ENCODE data around the gene HSPB6. TPM values are rescaled to one million over a fixed set of nuclear protein-coding genes. Genes with fewer than 3 reads are reported as not detected.

The HSPB6 gene
- total RNA-seq, 1 experiment from 2014 or later: 0.87 TPM

DNA sequence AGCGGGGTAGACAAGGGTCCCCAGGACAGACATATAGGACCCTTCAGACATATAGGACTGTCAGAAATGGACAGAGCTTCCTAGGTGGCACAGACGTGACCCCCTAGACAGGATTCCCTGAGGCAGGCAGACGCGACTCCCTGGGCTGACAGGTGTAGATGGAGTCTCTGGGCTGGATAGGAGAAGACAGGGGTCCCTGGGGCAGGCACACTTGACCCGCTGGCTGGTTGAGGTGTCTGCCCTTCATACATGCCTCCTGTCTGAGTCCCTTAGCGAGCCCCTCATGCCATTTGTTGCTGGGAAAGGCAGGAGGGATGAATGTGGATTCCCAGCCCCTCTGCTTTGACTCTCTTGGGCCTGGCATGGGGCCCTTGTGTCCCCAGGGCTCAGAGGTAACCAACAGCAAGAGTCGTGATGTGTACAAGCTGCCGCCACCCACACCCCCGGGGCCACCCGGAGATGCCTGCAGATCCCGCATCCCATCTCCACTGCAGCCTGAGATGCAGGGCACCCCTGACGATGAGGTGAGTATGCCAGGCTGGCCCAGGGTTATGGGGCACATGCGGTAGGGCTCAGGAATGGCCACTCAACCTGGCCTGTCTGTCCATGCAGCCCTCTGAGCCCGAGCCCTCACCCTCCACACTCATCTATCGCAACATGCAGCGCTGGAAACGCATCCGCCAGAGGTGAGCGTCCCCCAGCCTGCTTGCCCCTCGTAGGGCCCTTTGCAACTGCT, 3.0 kb downstream of the HSPB6 start:
- intact Hi-C loops (cut with micrococcal nuclease; ENCODE audit: unreplicated experiment): no loop called here
- no peak for ATAC-seq
- TF ChIP-seq REST (IDR thresholded peaks at IDR 0.05; ENCODE audit: insufficient read depth in 1 of 2, low read depth in 2 of 2, low read length in 1 of 2) (no peak), SIN3A (IDR thresholded peaks at IDR 0.05; ENCODE audit: borderline replicate concordance, insufficient read depth, low read depth, low read length) (no peak), POLR2AphosphoS5 (IDR thresholded peaks at IDR 0.05; ENCODE audit: low read depth, low read length) (no peak), TCF7L2 (IDR thresholded peaks at IDR 0.05; ENCODE audit: low read depth, low read length) (no peak)
- TF ChIP-seq, protein P1, sequence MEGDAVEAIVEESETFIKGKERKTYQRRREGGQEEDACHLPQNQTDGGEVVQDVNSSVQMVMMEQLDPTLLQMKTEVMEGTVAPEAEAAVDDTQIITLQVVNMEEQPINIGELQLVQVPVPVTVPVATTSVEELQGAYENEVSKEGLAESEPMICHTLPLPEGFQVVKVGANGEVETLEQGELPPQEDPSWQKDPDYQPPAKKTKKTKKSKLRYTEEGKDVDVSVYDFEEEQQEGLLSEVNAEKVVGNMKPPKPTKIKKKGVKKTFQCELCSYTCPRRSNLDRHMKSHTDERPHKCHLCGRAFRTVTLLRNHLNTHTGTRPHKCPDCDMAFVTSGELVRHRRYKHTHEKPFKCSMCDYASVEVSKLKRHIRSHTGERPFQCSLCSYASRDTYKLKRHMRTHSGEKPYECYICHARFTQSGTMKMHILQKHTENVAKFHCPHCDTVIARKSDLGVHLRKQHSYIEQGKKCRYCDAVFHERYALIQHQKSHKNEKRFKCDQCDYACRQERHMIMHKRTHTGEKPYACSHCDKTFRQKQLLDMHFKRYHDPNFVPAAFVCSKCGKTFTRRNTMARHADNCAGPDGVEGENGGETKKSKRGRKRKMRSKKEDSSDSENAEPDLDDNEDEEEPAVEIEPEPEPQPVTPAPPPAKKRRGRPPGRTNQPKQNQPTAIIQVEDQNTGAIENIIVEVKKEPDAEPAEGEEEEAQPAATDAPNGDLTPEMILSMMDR (IDR thresholded peaks at IDR 0.05): no peak
- Histone ChIP-seq H3K9me3 (ENCODE audit: control insufficient read depth, insufficient read depth, low read depth, low read length) (no peaks in the 10 kb centered on the region), H3K4me1 (ENCODE audit: control insufficient read depth, insufficient read depth, low read length) (peaks cover 10% of the 10 kb centered on the region), H3K27me3 (ENCODE audit: control insufficient read depth, insufficient read depth, low read length) (no peaks in the 10 kb centered on the region), H3K36me3 (ENCODE audit: control insufficient read depth, insufficient read depth, low read length) (no peaks in the 10 kb centered on the region), H3K27ac (ENCODE audit: low read length) (no peak overlapping the region), H3K4me3 (ENCODE audit: low read depth in 2 of 2, low read length in 2 of 2) (no peak overlapping the region)
- BruUV-seq (replicated peaks): no TSS peak
- ChIA-PET POLR2A (interaction anchor here (0.6 kb wide), 1 partner anchor 8 kb away, joined by 5 read pairs; the partner anchor contains the start of genes PSENEN and U2AF1L4), CTCF (no interaction called here)
- in situ Hi-C loops (cut with HindIII; ENCODE audit: low pct_unique_long_range_greater_than_20kb, low sequenced_read_pairs): no loop called here
- DNase-seq (ENCODE audit: low read depth, low spot score): no peak

GRCh38 chr19:35752746-35753350, 4.0 kb downstream of the HSPB6 start:
- in situ Hi-C loops (cut with HindIII; ENCODE audit: low pct_unique_long_range_greater_than_20kb, low sequenced_read_pairs): no loop called here
- ChIA-PET CTCF (interaction anchor here (0.5 kb wide), 1 partner anchor 186 kb away, joined by 9 read pairs; no protein-coding TSS in a partner anchor), POLR2A (no interaction called here)
- H3K9me3 ChIP-seq (ENCODE audit: control insufficient read depth, insufficient read depth, low read depth, low read length): no peaks in the 10 kb centered on the region
- DNase-seq (ENCODE audit: low read depth, low spot score) (no peak), ATAC-seq (no peak)
- H3K4me3 ChIP-seq (ENCODE audit: low read depth in 2 of 2, low read length in 2 of 2): no peak overlapping the region
- BruUV-seq (replicated peaks): no TSS peak
- TF ChIP-seq, protein P1 (IDR thresholded peaks at IDR 0.05): no peak
- TF ChIP-seq TCF7L2 (IDR thresholded peaks at IDR 0.05; ENCODE audit: low read depth, low read length) (no peak), REST (IDR thresholded peaks at IDR 0.05; ENCODE audit: insufficient read depth in 1 of 2, low read depth in 2 of 2, low read length in 1 of 2) (no peak), SIN3A (IDR thresholded peaks at IDR 0.05; ENCODE audit: borderline replicate concordance, insufficient read depth, low read depth, low read length) (no peak), POLR2AphosphoS5 (IDR thresholded peaks at IDR 0.05; ENCODE audit: low read depth, low read length) (no peak)
- H3K27ac ChIP-seq (ENCODE audit: low read length): no peak overlapping the region
- H3K4me1 ChIP-seq (ENCODE audit: control insufficient read depth, insufficient read depth, low read length): peaks cover 12% of the 10 kb centered on the region
- no peaks in the 10 kb centered on the region for H3K27me3 ChIP-seq (ENCODE audit: control insufficient read depth, insufficient read depth, low read length)
- no peaks in the 10 kb centered on the region for H3K36me3 ChIP-seq (ENCODE audit: control insufficient read depth, insufficient read depth, low read length)
- intact Hi-C loops (cut with micrococcal nuclease; ENCODE audit: unreplicated experiment): no loop called here
